CD4-positive, alpha-beta T cell treated with Interleukin-4 for 1 hour (primary cell): Measurements from ENCODE around the gene NIFK.
A peak's percentile ranks its signal among the peaks of the same experiment; 100 is the strongest.
"Not testable (repeated sequence)": the region's sequence is repeated elsewhere in the genome, so short reads cannot be mapped to it uniquely, and the experiment has no call there.

ENCODE experiments used
- DNase-seq, 2 donors: peaks; one replicate each; pipeline ENCODE4 v3.0.0-alpha.2; 2020 to 2022

NIFK gene

GRCh38 chr2:121736462-121737336 is at the start of gene NIFK:
NIFK (minus strand) TSS chr2:121736875; CDS start chr2:121736850, 25 bp downstream.
- DNase-seq, result peak; percentile 99 to 100

- DNase-seq, result no peak
Observed at GRCh38 chr2:121783180-121783579, 46.5 kb upstream of the NIFK start.

GRCh38 chr2:121778741-121779487 is 42.2 kb upstream of the NIFK start:
- DNase-seq, result no peak

- DNase-seq, result no peak
Observed at GRCh38 chr2:121777699-121778058, 41.0 kb upstream of the NIFK start.

DNA sequence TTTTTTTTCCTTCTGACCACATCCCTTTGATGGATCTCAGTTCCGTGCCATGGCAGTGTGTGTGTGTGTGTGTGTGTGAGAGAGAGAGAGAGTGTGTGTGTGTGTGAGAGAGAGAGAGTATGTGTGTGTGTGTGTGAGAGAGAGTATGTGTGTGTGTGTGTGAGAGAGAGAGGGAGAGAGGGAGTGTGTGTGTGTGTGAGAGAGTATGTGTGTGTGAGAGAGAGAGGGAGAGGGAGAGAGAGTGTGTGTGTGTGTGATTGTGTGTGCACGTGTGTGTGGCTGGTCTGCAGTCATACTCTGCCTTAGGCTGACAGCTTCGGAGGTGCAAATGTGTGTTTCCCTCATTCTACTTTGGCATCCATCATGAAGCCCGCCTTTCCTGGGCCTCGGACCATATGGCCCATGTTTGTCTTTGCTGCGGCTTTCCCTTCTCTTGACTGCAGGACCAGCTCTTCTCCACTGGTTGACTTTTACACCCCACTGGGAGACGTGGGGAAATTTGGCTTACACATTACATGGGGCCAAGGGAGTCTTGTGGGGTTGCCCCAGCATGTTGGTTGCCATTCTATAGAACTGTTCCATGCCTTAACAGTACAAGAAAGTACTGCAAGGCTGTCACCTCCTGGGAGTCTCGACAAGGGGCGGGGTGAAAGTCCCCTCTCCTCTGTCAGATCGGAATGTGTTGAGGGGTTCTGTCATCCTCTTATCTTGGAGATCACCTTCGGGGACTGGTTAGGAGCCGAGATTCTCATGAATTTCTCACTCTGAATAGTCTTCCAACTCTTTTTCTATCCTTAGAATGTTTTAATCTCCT is 40.4 kb upstream of the NIFK start:
- no peak for DNase-seq

GRCh38 chr2:121776361-121776760 is 39.7 kb upstream of the NIFK start:
- no peak for DNase-seq

DNA sequence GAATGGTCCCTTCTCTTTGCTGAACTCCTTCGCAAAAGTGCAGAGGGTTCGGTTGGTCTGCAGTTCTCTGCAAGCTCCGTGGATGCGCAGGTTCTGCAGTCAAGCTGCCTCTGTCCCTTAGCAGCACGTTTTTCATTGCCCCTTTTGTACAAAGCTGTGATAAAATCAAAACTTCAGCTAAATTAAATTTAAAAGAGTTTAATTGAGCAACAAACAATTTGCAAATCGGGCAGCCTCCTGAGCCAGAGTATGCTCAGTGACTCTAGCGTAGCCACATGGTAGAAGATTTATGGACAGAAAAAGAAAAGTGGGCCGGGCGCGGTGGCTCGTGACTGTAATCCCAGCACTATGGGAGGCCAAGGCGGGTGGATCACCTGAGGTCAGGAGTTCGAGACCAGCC is 37.6 kb upstream of the NIFK start:
- no peak for DNase-seq

DNA sequence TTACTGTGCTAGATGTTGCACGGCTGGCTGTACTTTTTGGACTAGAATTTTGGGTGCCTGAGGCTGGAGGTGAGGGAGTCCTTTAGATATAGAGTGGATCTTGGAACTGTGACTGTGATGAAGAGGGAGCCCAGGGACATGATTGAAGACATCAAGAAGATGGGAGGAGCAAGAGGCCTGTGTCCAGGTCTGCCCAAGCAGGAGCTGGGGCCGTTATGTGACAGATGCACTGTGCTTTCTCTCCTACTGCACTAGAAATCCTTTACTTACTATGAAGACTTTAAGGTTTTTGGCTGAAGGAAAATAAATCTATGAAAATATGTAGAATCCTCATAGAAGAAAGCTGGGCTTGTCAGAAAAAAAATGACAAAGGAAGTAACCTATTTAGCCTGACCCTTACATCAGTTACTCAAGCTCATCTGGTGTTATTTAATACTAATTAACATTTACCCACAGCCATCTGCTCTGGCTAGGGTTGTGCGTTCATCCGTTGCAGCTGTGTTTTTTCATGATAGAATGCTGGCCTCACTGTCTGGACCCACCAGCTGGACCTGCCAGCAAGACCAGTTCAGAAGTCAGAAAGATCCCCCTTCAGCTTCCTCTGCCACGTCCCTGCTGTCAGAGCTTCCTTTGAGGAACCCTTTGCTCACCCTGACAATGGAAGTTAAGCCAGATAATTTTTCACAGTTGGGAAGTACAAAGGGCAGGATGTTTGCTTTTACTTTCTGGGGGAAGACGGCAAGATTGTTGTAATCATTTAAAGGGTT is 35.5 kb upstream of the NIFK start:
- no peak for DNase-seq

GRCh38 chr2:121768143-121768755 is 31.6 kb upstream of the NIFK start:
- DNase-seq, result no peak

DNA sequence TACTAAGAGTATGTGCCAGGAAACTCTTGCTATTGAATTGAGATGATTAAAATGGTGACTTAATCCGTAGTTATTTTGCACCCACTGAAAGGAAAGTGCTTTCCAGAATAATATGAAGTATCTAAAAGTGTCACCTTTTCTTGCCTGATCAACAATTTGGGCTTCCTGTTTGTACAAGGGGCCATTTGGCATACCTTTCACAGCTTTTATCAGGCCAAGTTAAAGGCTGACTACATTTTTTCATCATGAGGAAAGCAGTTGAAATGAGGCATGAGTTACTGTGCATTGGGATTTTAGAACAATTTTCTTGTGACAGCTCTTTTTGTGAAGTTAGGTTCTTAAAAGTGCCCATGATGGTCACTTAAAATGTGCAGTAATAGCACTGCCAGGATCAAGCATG is 29.9 kb upstream of the NIFK start:
- no peak for DNase-seq

DNA sequence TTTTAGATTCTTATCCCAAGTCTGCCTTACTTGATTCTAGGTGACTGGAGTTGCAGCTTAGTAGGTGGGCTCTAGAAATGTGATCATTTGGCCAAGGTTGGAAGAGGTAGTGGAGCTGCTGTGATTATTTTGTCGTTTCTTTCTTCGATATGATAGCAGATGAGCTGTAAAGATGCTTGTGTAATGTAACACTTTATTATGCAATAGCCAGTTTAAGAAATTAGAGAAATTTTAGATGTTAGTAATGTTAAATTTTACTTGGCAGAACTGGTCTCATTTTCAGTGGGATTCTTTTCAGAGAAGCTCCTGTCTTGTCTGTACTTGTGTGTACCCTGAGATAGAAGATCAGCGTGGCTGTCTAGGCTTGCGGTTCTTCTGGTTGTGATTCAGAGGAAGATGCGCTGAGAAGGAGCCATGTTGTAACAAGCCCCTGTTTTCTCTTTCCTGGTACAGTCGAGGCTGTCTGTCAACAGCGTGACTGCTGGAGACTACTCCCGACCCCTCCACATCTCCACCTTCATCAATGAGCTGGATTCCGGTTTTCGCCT is 28.1 kb upstream of the NIFK start:
- no peak for DNase-seq

GRCh38 chr2:121755237-121756111 is 18.8 kb upstream of the NIFK start, which contains the start of gene TSN:
TSN (plus strand) TSS chr2:121755651; CDS start chr2:121755780, 129 bp downstream.
- peak; percentile 97 for DNase-seq

DNA sequence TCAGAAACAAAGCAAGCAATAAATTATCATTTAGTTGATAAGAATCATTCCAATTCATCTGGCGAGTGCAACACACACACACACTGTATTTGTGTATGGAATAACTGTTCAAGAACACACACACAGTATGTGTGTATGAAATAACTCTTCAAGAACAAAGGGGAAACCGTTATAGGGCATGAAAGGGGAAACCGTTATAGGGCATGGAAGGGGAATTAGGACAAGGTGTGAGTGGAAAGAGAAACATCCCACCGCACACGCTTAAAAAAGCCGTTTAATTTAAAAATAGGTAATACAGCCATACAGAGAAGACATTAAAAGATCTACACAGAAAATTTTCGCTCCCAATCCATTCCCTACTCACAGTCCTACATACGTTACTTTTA is 18.2 kb upstream of the NIFK start:
- DNase-seq, result no peak

DNA sequence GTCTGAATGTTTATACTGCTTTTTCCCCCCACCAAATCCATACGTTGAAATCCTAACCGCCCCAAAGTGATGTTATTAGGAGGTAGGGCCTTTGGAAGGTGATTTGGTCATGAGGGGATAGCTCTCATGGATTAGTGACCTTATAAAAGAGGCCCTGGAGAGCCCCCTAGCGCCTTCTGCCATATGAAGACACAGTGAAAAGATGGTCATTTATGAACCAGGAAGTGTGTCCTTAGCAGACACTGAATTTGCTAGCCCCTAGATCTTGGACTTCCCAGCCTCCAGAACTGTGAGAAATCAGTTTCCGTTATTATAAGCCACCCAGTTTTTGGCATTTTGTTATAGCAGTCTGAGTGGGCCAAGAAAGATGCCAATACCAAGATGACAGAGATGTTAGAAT is 11.5 kb upstream of the NIFK start:
- DNase-seq, result peak in 1 of 2 donors; percentile 15

DNA sequence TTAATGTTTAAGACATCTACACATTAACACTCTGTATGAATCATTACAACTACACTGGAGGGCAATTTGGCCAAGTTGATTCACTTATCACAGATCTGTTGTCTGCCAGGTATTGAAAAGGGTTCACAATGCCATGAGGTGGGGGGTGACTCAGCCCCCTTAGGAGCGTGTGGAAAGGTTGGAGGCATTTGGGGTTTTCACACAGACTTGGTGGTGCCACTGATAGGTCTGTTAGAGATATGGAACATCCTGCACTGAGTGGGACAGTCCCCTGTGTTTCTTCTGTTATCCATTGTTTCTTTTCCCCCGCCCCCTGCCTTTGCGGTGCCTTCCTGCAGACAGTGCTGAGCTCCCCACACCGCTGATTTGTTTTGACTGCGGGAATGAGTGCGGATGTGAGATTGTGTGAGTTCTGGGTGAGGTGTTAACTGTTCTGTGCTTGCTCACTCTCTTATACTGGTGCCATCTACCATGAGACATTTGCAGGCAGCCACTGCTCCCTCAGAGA is 9.4 kb upstream of the NIFK start:
- peak in 1 of 2 donors; percentile 10 for DNase-seq

GRCh38 chr2:121741450-121741849 is 4.8 kb upstream of the NIFK start:
- DNase-seq, result no peak

GRCh38 chr2:121740973-121741372 is 4.3 kb upstream of the NIFK start:
- DNase-seq, result no peak

- peak in 1 of 2 donors; percentile 26 for DNase-seq
Observed at GRCh38 chr2:121736140-121736461, 574 bp downstream of the NIFK start.

GRCh38 chr2:121735518-121736074 is 1.1 kb downstream of the NIFK start:
- peak in 1 of 2 donors; percentile 31 for DNase-seq

- DNase-seq, result not testable (repeated sequence)
Observed at GRCh38 chr2:121734544-121734943, 2.1 kb downstream of the NIFK start.
